ENCODE results near the gene ADAMTS13. TPM values are rescaled to one million over a fixed set of nuclear protein-coding genes. Genes with fewer than 3 reads are reported as not detected.

ADAMTS13 gene
- total RNA-seq, 1 donor from 2014 or later, result 4.2 TPM

DNA sequence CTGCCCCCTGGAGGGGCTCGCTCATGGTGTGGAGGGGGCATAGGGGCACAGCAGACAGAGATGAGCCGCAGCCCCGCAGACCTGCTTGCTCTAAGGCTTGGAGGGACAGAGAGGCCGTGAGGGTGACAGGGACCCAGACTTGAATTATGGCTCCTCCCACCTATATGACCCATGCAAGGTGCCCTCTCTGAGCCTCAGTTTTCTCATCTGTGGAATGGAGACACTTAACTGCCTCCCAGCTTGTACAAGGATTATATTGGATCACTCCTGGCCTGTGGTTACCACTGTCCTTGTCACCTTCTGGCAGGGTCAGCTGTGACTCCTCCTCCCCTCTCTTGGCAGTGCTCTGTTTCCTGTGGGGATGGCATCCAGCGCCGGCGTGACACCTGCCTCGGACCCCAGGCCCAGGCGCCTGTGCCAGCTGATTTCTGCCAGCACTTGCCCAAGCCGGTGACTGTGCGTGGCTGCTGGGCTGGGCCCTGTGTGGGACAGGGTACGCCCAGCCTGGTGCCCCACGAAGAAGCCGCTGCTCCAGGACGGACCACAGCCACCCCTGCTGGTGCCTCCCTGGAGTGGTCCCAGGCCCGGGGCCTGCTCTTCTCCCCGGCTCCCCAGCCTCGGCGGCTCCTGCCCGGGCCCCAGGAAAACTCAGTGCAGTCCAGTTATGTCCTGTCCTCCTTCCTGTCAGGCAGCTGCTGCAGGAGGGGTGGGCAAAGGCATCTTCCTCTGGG lies 32.9 kb downstream of the ADAMTS13 start:
- no peak for DNase-seq

GRCh38 chr9:133455936-133456335 lies 33.8 kb downstream of the ADAMTS13 start:
- DNase-seq, result no peak

- no peak for DNase-seq
Measured at GRCh38 chr9:133456409-133456808, 34.2 kb downstream of the ADAMTS13 start.

DNA sequence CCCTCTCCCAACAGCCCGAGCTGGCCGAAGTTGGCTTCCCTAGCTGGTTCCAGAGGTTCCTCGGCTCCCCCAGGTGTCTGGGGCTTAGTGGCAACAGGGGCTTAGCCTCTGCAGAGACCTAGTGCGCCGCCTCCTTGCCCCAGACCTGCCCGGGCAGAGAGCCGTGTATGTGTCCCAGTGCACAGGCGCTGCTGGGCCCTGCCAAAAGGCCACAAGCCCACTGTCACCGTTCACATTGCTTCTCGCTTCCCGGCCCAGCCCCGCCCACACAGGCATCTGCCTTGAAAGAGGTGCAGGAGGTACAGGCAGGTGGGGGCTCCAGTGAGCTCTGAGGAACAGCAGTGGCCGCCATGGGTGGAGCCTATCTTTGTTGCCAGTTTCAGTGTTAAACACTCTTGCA lies 35.1 kb downstream of the ADAMTS13 start:
- no peak for DNase-seq

GRCh38 chr9:133457748-133458147 lies 35.6 kb downstream of the ADAMTS13 start:
- no peak for DNase-seq

- DNase-seq, result no peak
Measured at GRCh38 chr9:133458643-133459312, 36.6 kb downstream of the ADAMTS13 start.

GRCh38 chr9:133459476-133460404 lies 37.6 kb downstream of the ADAMTS13 start, which contains the start of gene CACFD1:
TSS of gene CACFD1 (plus strand) at chr9:133459978. CDS start at chr9:133460067, 89 bp downstream.
- DNase-seq, result peak; percentile 97

GRCh38 chr9:133460405-133461175 lies 38.4 kb downstream of the ADAMTS13 start:
- peak; percentile 68 for DNase-seq

GRCh38 chr9:133461975-133462374 lies 39.8 kb downstream of the ADAMTS13 start:
- no peak for DNase-seq

DNA sequence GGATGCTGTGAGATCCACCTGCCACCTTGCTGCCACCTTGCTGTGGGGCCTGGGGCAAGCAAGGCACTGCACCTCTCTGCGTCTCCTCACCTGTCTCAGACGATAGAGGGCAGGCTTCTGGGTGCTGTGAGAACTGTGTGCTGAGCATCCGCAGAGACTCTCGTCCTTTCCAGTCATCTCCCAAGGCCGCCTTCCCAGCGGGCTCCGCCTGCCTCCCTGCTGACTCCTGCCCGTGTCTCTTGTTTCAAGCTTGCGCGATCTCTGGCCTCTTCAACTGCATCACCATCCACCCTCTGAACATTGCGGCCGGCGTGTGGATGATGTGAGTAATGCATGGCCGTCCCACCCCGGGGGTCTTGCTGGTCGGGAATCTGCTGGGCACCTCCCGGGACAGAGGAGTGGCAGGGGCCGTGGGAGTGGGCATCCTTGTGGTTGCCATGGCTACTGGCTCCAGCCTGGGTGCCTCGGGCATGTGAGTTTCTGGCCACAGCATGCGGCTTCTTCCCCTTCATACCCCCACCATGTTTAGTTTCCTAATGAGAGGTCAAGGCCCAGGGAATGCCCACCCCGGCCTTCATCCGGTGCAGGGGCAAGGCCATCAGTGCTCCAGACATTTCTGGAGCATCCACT lies 41.2 kb downstream of the ADAMTS13 start:
- no peak for DNase-seq

GRCh38 chr9:133463864-133464615 lies 41.9 kb downstream of the ADAMTS13 start:
- no peak for DNase-seq

- no peak for DNase-seq
Measured at GRCh38 chr9:133464638-133465037, 42.5 kb downstream of the ADAMTS13 start.

DNA sequence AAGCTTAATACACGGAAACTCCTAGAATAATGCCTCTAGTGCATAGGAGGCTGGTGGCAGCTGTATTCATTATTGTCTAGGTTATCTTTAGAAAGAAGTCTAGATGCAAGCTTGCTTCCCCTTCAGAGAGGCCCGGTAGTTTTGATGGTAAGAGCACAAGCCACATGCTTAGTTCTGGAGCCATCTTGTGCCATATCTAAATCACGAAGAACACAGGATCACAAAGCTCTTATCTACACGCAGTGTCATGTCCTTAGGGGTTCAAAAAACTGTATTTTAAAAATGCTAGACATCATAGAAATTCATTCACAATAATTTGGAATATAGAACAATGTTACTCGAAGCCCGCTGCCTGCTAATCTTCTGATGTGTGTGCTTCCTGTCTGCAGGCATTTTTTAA lies 43.8 kb downstream of the ADAMTS13 start:
- DNase-seq, result no peak

DNA sequence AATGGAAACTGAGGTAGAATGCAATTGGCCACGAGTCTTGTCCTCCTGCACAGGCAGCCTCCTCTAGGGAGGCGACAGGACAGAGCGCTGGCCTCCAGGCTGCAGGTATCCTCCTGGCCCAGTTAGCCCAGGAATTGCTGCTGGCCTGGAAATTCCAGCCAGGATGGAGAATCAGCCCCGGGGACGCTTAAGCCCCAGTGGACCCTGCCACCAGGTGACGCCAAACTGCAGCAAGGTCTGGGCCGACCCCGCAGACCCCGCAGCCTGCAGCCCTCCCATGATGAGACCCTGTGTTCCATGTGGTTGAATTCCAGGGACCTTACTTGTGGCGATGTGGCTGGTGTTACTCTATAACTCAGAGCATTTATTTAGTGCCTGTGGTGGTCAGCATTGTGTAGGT lies 44.9 kb downstream of the ADAMTS13 start:
- no peak for DNase-seq

DNA sequence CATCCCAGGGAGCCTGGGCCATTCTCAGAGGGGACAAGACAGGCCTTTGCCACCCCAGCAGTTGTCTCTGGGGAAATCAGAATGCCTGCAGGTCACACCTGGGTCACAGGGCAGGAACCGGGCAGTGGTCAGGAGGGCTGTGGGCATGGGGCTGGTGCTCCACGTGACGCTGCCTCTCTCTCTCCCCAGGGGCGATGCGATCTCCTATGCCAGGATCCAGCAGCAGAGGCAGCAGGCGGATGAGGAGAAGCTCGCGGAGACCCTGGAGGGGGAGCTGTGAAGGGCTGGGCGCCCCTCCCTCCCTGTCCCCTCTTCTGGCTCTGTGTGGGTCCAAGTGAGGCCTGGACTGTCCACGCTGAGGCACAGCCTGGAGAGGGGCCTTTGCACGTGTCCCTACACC lies 46.2 kb downstream of the ADAMTS13 start:
- no peak for DNase-seq

- no peak for DNase-seq
Measured at GRCh38 chr9:133468777-133469421, 46.7 kb downstream of the ADAMTS13 start.

DNA sequence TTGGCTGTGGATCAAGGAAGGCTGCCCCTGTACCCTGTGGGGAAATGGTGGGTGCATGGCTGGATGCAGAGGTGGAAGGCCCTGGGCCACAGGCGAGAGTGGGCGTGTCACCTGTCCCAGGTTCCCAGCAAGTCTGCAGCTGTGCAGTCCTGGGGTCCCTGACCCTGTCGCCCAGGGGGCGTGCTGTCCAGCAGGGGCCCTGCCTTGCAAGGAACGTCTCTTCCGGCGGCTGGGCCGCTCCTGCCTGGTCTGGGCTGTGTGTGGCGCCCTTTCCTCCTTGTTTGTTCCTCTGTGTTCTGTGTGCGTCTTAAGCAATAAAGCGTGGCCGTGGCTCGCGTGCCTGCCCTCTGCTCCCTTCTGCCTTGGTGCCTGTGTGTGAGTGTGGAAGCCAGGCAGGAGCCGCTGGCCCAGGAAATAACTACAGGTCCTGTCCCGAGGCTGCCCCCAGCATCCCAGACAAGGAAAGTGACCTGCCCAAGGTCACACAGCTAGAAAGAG lies 48.3 kb downstream of the ADAMTS13 start:
- DNase-seq, result no peak

- no peak for DNase-seq
Measured at GRCh38 chr9:133470988-133471387, 48.8 kb downstream of the ADAMTS13 start.

DNA sequence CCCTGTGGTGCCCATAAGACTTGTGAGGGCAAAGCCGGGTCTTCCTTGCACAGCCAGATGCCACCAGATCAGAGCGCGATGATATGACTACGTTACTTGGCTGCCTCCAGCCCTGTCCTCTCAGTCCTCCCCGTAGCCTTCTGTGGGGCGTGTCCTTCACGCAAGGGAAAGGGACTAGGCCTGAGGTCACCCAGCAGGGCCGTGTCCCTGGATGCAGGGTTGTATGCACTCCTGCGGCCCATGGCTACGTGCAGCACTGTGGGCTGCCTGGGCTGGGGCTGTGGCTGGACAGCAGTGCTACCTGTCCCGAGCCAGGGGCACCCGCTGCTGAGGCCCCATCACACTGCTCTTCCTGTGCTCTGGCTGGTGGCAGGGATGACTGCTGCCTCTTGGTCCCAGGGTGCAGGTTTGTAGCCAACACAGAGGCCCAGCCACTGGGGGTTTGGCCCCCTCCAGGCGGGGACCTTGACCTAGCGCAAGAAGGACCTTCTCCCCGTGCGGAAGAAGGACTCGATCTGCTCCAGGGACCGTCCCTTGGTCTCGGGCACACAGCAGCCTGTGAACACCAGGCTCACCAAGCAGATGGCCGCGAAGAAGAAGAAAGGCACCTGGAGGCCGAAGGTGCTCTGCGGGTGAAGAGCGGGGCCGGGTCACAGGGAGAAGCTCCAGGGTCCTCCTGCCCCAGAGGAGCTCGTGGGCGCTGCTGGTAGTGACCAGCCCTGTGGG lies 49.5 kb downstream of the ADAMTS13 start:
- no peak for DNase-seq
